NCI-H1092 (cell line): Measurements from ENCODE around the gene ADAMTS19.

Source experiments
- DNase-seq: peaks from one replicate; lab custom pipeline; 2025; lab: John Stamatoyannopoulos, UW

The ADAMTS19 gene

DNA sequence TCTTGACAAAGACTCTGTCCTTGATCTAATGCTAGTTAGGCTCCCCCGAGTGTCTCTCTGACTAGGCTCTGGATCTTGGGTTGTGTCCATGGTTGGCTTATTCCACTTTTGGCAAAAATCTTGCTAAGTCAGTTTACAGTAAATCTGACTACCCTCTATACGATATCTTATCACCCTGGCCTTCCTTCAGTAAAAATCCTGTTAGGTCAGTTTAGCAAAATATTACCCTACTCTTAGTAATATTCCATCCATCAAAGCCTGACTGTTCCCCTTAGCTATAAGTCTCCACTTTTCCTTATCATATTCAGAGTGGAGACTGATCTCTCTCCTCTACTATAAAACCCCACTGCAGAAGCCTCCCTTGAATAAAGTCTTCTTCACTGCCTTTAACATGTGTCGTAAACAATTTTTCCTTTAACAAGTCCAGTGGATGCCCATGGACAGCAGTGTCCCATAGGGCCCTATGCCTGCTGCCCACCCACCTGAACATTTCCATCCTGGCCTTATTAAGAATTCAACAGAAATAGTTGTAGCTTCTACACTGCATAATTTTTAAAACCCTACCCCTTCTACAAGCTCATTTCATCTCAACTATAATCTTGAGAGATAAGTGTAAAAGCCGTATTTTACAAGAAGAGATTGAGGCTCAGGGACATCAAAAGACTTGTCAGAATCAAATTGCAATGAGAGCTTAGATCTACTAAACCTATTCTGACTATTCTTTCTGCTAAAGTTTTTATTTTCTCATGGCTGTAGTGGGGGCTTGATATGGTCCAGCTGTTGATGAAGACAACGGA, 310.1 kb downstream of the ADAMTS19 start:
- no peak for DNase-seq

DNA sequence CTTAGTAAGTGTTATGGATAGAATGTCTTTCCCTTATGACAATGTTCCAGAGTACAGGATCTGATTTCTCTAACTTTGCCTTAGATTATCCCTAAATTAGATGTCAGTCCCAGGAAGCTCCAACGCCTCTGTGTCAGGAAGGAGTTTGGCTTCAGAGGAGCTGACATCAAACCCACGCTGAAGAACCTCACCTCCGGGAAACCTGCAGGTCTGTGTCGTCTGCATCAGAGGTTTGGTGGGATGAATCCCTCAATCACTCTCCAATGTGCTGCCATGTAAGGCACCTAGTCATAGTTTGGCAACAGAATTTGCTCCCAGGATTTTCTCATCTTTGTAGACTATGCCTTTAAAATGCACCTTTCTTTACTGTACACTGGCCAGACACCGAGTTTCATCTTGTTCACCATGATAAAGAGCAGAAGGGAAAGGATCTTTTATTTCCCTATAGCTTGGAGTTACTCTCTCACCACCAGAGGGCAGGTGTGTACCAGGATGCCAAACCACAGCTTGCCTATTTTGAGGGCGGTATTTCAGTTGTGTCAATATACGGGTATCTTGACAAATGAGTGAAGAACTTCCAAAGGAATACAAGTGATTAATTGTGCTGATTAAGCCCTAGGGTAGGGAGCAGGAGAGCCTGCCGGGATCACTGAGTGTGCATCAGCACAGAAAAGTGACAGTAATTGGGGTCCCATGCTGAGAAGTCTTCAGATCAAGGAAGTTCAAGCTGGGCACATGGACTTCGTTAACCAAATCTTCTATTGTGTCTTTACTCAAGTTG, 311.1 kb downstream of the ADAMTS19 start:
- no peak for DNase-seq

DNA sequence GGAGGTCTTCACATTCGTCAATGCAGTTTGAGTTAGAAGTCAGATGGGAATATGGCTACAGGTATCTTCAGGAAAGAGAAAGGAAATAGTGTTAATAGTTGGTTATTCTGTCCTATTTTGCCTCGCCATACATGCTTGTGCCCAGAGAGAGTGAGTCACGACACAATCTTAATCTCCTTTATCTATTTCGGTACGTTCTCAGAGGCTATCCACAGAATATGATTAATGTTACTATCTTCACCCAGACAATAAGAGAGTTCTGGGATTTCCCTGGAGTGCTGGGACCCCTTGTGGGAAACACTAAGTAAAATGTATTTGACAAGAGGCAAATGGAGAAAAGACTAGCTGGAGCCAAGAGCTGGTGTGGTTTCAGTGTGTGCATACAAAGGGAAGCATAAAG, 313.3 kb downstream of the ADAMTS19 start:
- no peak for DNase-seq

DNA sequence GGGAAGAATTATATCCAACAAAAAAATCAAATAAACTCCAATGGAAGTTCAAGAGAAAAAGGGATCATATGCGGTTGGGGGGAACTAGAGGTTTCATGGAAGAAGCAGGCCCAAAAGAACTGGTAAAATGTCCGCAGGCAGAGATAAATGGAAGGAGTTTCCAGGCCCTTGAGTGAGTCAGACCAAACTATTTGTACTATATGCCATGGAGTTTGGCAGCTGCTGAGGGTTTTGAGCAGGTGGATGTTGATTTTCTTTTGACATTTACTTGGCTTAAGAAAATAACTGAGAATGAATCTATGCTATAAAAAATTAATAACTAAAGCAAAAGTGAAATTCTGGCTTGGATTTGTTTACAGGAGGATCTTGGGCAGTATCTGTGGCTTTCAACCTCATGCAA, 321.5 kb downstream of the ADAMTS19 start:
- no peak for DNase-seq
